Measurements from ENCODE around the gene BACH2. TPM values are rescaled to one million over a fixed set of nuclear protein-coding genes. Genes with fewer than 3 reads are reported as not detected.

BACH2 gene
- total RNA-seq, 1 donor from 2014 or later: 34.1 TPM

DNA sequence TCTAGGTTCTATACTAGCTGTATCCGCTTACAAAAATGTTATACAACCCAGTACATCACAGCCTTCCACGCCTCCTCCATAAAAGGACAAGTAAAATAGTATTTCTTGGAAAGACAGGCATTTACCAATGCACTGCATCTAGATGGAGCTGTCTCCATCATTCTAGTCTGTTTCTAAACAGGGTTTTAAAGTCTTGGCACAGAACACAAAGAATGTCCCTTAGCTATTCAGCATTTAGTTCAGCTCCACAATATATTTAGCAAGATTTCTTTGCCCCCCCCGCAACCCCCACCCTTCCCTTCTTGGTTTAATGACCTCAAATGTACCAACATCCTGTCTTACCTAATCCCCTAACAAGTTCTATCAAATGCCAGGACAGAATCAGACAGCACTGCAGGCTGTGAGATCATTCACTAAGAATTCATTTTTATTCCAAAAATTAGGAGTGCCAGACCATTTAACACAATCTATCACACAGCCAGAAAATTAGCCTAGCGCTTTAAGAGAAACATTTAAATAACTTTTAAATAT lies 198.6 kb downstream of the BACH2 start:
- TF ChIP-seq, protein P1, sequence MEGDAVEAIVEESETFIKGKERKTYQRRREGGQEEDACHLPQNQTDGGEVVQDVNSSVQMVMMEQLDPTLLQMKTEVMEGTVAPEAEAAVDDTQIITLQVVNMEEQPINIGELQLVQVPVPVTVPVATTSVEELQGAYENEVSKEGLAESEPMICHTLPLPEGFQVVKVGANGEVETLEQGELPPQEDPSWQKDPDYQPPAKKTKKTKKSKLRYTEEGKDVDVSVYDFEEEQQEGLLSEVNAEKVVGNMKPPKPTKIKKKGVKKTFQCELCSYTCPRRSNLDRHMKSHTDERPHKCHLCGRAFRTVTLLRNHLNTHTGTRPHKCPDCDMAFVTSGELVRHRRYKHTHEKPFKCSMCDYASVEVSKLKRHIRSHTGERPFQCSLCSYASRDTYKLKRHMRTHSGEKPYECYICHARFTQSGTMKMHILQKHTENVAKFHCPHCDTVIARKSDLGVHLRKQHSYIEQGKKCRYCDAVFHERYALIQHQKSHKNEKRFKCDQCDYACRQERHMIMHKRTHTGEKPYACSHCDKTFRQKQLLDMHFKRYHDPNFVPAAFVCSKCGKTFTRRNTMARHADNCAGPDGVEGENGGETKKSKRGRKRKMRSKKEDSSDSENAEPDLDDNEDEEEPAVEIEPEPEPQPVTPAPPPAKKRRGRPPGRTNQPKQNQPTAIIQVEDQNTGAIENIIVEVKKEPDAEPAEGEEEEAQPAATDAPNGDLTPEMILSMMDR (IDR thresholded peaks at IDR 0.05; ENCODE audit: unreplicated experiment): no peak
- DNase-seq (ENCODE audit: low spot score in 2 of 2, unreplicated experiment in 2 of 2): no peak
- Mint-ChIP-seq H3K4me3 (no peak overlapping the region), H3K36me3 (no peaks in the 10 kb centered on the region), H3K27me3 (ENCODE audit: low read depth) (no peaks in the 10 kb centered on the region), H3K4me1 (peaks cover 16% of the 10 kb centered on the region), H3K27ac (peak overlapping the region; percentile 82), H3K9me3 (peaks cover 9% of the 10 kb centered on the region)

DNA sequence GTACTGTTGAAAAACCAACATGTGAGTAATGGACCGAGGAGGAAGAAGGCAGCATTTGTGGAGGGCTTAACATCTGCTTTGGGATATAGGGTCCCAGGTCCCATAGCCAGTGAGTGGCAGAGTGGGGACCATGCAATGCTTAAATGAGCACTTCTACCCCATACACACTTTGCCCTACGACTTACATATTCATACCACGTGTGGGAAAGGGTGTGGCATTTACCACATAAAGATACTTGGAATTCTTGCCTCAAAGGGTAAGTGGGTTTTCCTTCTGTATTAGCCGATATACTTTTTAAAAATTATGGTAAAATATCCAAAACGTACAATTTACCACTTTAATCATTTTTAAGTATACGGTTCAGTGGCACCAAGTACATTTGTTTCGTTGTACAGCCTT lies 199.3 kb downstream of the BACH2 start:
- Mint-ChIP-seq H3K4me3 (no peak overlapping the region), H3K9me3 (peaks cover 9% of the 10 kb centered on the region), H3K4me1 (peaks cover 16% of the 10 kb centered on the region), H3K36me3 (no peaks in the 10 kb centered on the region), H3K27me3 (ENCODE audit: low read depth) (no peaks in the 10 kb centered on the region), H3K27ac (no peak overlapping the region)
- no peak for DNase-seq (ENCODE audit: low spot score in 2 of 2, unreplicated experiment in 2 of 2)
- TF ChIP-seq, protein P1 (IDR thresholded peaks at IDR 0.05; ENCODE audit: unreplicated experiment): no peak

DNA sequence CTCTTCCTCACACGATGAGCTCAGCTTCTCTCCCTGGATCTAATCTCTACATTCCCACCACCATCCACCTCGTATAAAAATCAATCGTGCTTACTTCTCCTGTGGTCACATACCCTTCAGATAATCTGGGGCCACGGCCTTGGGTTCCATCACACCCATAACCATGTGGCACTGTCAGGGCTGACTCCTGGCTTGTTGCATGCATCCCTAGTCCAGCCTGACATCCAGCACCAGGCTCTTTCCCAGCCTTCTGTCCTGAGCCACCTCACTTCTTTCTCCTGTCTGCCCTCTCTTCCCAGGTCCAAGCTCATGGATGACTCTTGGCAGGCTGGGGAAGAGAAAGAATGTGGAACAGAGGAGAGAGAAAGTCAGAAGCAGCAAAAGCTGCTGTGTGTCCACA lies 199.8 kb downstream of the BACH2 start:
- H3K27me3 Mint-ChIP-seq (ENCODE audit: low read depth): no peaks in the 10 kb centered on the region
- peaks cover 9% of the 10 kb centered on the region for H3K9me3 Mint-ChIP-seq
- DNase-seq (ENCODE audit: low spot score in 2 of 2, unreplicated experiment in 2 of 2): no peak
- TF ChIP-seq, protein P1 (IDR thresholded peaks at IDR 0.05; ENCODE audit: unreplicated experiment): no peak
- H3K27ac Mint-ChIP-seq: no peak overlapping the region
- H3K4me3 Mint-ChIP-seq: no peak overlapping the region
- peaks cover 16% of the 10 kb centered on the region for H3K4me1 Mint-ChIP-seq
- no peaks in the 10 kb centered on the region for H3K36me3 Mint-ChIP-seq

DNA sequence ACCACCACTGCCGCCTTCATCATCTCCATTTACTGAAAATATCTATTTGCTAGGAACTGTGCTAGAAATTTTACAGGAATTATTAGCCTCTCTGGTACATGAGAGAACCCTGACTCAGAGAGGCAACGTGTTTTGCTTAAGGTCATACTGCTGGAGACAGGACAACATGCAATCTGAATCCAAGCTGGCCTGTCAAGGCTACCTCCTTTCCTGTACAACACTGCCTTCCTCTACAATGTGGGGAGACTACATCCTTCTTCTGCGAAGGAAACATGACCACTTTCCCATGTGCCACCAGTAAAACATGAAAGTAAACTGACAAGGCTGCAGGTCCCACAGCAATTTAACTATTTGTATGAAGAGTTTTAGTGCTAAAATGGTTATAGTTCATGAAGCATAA lies 200.9 kb downstream of the BACH2 start:
- Mint-ChIP-seq H3K36me3 (no peaks in the 10 kb centered on the region), H3K27me3 (ENCODE audit: low read depth) (no peaks in the 10 kb centered on the region), H3K4me1 (peaks cover 16% of the 10 kb centered on the region), H3K4me3 (no peak overlapping the region), H3K27ac (no peak overlapping the region), H3K9me3 (peaks cover 7% of the 10 kb centered on the region)
- TF ChIP-seq, protein P1 (IDR thresholded peaks at IDR 0.05; ENCODE audit: unreplicated experiment): no peak
- DNase-seq (ENCODE audit: low spot score in 2 of 2, unreplicated experiment in 2 of 2): no peak

DNA sequence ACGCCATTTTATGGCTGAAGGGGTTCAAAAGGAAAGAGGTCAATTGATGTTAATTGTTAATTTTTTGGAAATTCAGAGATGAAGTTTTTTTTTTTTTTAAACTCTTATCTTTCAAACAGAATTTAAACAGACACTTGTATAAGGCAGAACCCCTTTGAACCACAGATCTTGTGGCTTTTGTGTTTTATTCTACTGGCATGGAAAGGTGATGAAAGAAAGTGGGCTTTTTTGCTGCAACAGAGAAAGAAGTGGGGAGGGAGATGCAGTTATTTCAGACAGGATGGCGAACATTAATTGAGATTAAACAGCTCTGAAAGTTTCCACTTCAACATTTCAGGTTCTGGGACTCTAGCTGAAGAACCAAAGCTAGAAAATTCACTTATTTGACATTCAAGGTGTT lies 201.5 kb downstream of the BACH2 start:
- Mint-ChIP-seq H3K36me3 (no peaks in the 10 kb centered on the region), H3K27ac (no peak overlapping the region), H3K9me3 (peaks cover 6% of the 10 kb centered on the region), H3K27me3 (ENCODE audit: low read depth) (no peaks in the 10 kb centered on the region), H3K4me3 (no peak overlapping the region), H3K4me1 (peaks cover 16% of the 10 kb centered on the region)
- no peak for DNase-seq (ENCODE audit: low spot score in 2 of 2, unreplicated experiment in 2 of 2)
- TF ChIP-seq, protein P1 (IDR thresholded peaks at IDR 0.05; ENCODE audit: unreplicated experiment): no peak

Measured in mesothelial cell of epicardium (in vitro differentiated cells).